Activated T-helper 1 cell treated with anti-CD3 and anti-CD28 coated beads, Interleukin-2, amount 50 U/mL, for 16 hours (primary cell): ENCODE results near the gene SPNS3.

Experiments
- DNase-seq, 2 donors: peaks; one replicate each; pipeline ENCODE4 v3.0.0-alpha.2; 2020; ENCODE audit warnings: low read depth in 1 of 2, low spot score in 1 of 2

SPNS3 gene

GRCh38 chr17:4465786-4466185, 32.0 kb downstream of the SPNS3 start:
- DNase-seq: no peak

DNA sequence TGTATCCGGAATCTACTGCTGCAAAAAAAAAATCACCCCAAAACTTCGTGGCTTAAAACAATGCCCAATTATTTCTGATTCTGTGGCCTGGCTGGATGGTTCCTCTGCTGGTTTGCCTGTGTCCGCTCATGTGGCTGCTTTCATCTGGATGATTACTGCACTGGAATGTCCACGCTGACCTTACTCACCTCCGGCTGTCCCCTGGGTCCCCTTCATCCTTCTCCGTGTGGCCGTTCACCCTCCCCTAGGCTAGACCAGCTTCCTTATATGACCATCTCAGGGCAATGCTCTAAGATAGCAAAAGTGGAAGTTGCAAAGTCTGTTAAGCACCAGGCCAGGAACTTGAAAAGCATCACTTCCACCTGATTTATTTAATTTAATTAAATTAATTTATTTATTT, 33.5 kb downstream of the SPNS3 start:
- no peak for DNase-seq

DNA sequence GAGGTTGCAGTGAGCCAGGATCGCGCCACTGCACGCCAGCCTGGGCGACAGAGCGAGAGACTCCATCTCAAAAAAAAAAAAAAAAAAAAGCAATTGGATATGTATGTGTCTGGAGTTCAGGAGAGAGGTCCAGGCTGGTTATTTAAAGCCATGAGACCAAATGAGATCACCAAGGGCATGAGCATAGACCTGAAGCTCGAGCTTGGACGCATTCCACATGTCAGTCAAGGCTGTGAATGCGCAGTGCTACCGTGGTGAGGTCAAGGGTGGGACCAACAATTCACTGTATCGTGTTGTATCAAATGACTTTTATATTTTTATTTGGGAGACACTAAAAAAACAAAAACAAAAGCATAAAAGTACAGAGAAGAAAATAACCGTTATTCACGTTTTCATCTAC, 35.8 kb downstream of the SPNS3 start:
- no peak for DNase-seq

DNA sequence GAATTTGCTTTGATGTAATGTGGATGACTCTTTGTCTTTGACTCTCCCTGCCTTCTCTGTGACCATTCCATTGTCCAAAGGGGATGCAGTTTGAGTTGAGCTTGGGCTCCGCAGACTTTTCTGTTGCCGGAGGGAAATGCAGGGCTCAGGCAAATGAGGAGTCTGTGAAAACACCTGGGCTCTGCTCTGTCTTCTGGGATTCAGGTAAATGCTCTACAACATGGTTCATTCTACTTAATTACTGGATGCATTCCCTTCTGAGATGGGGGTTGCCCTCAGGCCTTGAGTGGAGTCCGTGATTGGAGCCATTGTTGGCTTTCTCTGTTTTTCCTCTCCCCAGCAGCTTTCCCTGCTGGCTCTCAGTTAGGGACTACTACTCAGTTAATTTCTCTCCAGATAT, 38.5 kb downstream of the SPNS3 start:
- no peak for DNase-seq

DNA sequence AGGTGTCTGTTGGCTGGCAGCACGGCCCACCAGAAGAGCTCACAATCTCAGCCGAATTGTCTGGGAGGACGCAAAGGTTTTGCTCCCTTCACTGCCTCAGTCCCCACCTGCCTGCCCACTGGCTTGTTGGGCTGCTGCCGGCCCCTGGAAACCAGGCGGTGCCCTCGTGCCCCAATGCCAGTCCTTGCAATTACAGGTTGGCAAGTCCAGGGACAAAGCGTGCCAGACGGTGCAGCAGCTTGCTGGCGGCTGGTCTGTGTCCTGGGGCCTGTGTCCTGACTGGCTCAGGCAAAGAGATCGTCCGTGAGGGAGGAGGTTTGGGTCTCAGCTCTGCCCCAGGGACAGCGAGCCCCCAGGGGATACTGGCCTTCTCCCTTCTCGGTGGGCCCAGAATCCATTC, 40.4 kb downstream of the SPNS3 start:
- DNase-seq: no peak

GRCh38 chr17:4475001-4475400, 41.3 kb downstream of the SPNS3 start:
- DNase-seq: no peak

DNA sequence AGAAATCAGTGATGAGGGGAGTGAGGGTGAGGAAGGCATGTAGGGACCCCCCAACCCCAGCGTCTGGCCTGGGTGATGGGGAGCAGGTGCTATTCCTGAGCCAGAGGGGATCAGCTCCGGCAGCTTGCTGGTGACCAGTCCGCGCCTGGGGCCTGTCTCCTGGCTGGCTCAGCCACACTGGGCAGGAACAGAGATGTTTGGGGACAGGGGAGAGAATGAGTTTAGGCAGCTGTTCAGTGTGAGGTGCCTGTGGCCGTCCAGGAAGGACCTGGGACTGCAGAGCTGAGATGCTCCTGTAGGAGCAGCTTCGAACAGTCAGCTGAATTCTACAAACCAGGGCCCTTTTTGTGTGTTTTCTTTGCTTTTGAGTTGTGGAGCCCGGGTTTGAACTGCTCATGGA, 41.7 kb downstream of the SPNS3 start:
- DNase-seq: no peak

DNA sequence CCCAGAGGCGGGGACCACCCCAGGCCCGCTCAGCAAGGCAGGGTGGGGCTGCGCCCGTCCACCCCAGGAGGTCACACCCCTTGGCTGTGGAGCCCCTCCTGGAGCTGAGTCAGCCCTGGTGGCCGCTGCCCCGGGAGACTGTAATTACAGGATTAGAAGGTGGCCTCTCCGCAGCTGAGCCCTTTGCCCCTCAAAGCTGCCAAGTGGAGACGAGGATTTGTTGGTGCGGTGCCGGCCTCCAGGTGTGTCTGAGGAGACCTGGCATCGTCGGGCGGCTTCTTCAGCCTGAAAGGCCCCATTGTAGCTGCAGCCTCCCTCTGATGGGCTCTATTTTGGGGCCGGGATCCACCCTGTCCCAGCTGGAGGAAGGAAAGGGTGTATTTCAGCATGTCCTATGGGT, 42.3 kb downstream of the SPNS3 start:
- DNase-seq: no peak

DNA sequence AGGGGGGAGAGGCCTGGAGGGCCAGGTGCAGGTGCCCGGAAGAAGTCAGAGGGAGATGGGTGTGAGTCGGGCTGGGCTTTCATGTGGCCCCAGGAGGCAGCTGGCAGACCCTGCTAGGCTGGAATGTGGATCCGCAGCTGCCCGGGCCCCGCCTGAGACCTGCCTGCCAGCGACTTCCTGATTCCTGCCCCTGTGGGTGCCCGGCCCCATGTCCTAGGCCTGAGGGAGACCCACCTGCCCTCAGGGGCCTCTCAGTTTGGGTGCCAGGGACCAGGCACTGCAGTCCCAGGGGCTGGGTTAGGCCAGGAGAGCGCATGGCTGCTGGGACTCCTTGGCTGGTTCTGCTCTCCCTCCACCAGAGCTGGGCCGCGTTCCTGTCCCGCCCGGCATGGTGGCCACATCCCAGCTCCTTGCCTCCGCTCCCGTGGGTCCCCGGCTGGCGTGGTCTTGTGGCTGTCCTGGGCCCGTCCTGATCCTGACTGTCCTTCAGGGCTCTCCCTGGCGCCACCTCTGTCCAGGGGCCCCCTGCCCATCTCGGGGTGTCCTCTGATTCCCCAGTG, 42.9 kb downstream of the SPNS3 start:
- DNase-seq: no peak

GRCh38 chr17:4477255-4477791, 43.6 kb downstream of the SPNS3 start:
- no peak for DNase-seq

- no peak for DNase-seq
These were observed 44.6 kb downstream of the SPNS3 start for GRCh38 chr17:4478318-4478830.

GRCh38 chr17:4479340-4479981, 45.7 kb downstream of the SPNS3 start:
- no peak for DNase-seq

- DNase-seq: no peak
These were observed 46.4 kb downstream of the SPNS3 start for GRCh38 chr17:4479982-4480751.

DNA sequence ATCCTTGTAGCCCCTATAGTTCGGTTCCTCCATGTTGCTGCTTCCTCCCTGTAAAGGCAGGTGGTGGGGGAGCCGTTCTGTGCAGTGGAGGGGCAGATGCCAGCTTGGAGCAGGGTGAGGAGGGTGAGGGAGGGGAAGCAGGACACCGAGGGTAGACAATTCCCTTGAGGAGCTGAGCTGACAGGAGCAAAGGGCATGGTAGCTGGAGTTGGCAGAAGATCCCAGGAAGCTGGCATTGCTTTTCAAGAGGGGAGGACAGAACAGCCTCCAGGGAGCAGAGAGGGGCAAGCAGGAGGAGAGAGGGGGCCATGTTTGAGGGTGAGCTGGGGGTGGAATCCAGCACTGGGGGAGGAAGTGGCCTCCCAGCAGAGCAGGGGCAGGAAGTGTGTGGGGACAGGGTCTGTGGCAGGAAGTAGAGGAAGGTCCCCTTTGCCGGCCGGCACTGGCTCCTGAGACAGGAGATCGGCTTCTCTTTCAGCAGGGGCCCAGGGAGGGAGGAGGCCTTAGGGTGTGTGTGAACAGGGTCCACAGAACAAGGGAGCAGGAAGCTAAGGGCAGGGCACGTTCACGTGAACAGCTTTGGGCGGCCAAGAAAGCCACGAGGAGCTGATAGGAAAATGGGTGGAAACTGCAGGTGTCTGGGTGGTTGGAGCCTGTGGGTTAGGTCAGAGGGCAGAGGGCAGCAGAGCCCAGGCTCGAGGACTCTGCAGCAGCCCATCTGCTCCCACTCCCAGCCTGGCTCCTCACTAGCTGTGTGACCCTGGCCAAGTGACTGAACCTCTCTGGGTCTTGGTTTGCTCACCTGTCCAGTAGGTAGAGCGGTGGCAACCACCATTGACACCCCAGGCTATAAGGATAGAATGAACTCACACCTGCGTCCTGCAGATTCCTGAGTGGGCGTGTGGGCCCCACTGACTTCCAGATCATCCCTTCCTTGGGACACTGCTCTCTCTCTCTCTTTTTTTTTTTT, 47.5 kb downstream of the SPNS3 start:
- DNase-seq: peak in 1 of 2 donors; percentile 15

- no peak for DNase-seq
These were observed 48.7 kb downstream of the SPNS3 start for GRCh38 chr17:4482338-4483011.

DNA sequence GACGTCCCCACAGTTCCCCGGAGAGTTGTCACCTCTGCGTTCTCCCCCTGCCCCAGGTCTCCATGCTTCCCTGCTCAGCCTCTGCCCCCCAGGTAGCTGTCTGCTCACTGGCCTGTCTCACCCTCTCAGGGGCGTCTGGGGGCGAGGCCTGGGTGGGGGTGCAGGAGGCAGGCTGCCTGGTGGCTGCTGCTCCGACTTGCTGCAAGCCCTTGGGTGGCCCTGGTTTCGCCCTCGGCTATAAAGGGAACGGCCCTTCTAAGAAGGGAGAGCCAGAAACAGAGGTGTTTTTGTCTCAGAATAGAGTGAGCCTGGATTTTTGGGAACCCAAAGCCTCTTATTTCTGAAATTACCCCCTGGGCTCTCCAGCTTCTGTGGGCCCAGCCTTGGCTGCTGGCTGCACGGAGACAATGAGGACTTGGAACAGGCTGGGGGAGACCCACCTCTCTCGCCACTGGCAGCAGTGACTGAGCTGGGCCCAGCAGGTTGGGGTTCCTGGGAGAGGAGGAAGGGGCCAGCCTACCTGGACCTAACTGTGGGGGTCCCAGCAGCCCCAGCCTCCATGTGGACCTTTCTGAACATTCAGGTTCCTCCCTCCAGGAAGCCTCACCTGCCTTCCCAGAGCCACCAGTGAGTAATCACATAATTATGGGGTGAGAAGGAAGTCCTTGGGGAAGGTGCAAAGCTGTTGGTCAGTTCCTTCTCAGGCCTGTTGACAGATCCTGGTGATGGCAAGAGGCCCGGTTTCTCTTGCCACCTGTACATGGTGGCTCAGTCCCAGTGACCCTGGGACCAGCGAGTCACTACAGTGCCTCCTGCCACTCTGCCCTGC, 49.5 kb downstream of the SPNS3 start:
- DNase-seq: no peak

GRCh38 chr17:4485676-4486646, 52.2 kb downstream of the SPNS3 start:
- peak in 1 of 2 donors; percentile 24 for DNase-seq

GRCh38 chr17:4487296-4487695, 53.6 kb downstream of the SPNS3 start:
- no peak for DNase-seq
